ENCODE measurements around the gene SLC5A9. TPM values are rescaled to one million over a fixed set of nuclear protein-coding genes. Genes with fewer than 3 reads are reported as not detected.

SLC5A9 gene
- total and polyA plus RNA-seq, 2 of the 4 experiments (the other 2 are of a cell fraction) = not detected

- Histone ChIP-seq H2AK9ac (replicated peaks; ENCODE audit: low read depth, low read length, poor library complexity) (no peak overlapping the region), H4K5ac (ENCODE audit: low read depth, low read length) (no peak overlapping the region), H2AK5ac (ENCODE audit: low read depth, low read length) (no peak overlapping the region), H2BK15ac (ENCODE audit: low read depth, low read length) (no peak overlapping the region), H2AFZ (replicated peaks; ENCODE audit: low read length, poor library complexity) (no peak overlapping the region), H3K27ac (ENCODE audit: insufficient read depth, low read length) (no peak overlapping the region), H4K20me1 (ENCODE audit: insufficient read depth, low read length) (no peaks in the 10 kb centered on the region), H3K27me3 (ENCODE audit: control insufficient read depth, insufficient read depth, low read length) (no peaks in the 10 kb centered on the region), H3K4me3 (ENCODE audit: insufficient read depth, low read depth, low read length) (no peak overlapping the region), H3K36me3 (ENCODE audit: control insufficient read depth, insufficient read depth, low read length) (no peaks in the 10 kb centered on the region), H3K79me1 (ENCODE audit: low read depth in 1 of 2, low read length in 2 of 2) (no peaks in the 10 kb centered on the region), H4K8ac (ENCODE audit: low read depth in 2 of 2, low read length in 2 of 2) (no peak overlapping the region), H3K4me1 (ENCODE audit: control insufficient read depth, insufficient read depth, low read length) (no peaks in the 10 kb centered on the region), H3K18ac (ENCODE audit: low read depth, low read length) (no peak overlapping the region), H2BK120ac (ENCODE audit: low read depth, low read length) (no peak overlapping the region), H3K4me2 (ENCODE audit: low read depth, low read length) (no peak overlapping the region), H2BK5ac (ENCODE audit: low read depth, low read length, poor library complexity, severe bottlenecking) (no peak overlapping the region), H3K9me1 (ENCODE audit: insufficient read depth, low read length) (no peaks in the 10 kb centered on the region), H4K91ac (ENCODE audit: insufficient read depth, low read depth, low read length) (no peak overlapping the region), H3K23ac (ENCODE audit: low read depth, low read length) (no peak overlapping the region), H3K14ac (replicated peaks; ENCODE audit: low read depth, low read length) (no peak overlapping the region), H3K4ac (ENCODE audit: low read depth, low read length) (no peak overlapping the region), H2BK20ac (ENCODE audit: low read depth, low read length) (no peak overlapping the region), H3K56ac (ENCODE audit: extremely low read depth, insufficient read depth, low read length) (no peak overlapping the region), H3K9ac (ENCODE audit: low read depth, low read length) (no peak overlapping the region), H3K9me3 (ENCODE audit: control insufficient read depth, insufficient read depth, low read length) (peaks cover 4% of the 10 kb centered on the region; the same call in 1 of the 2 replicates)
- intact Hi-C loops (cut with micrococcal nuclease) (no loop called here), dilution Hi-C loops (cut with HindIII; ENCODE audit: low sequenced_read_pairs, unreplicated experiment) (no loop called here), in situ Hi-C loops (cut with MboI; ENCODE audit: low sequenced_read_pairs) (no loop called here)
- no peak for DNase-seq
- ChIA-PET CTCF (no interaction called here), POLR2A (ENCODE audit: unreplicated experiment) (no interaction called here)
- no peak for TF ChIP-seq ELK1 (IDR thresholded peaks at IDR 0.05; ENCODE audit: borderline replicate concordance, low read depth, low read length)
- no peak for TF ChIP-seq CHD1 (IDR thresholded peaks at IDR 0.05; ENCODE audit: low read depth, low read length)
- no peak for TF ChIP-seq MAZ (IDR thresholded peaks at IDR 0.05; ENCODE audit: borderline replicate concordance, low read depth, low read length)
- TF ChIP-seq RFX5 (IDR thresholded peaks at IDR 0.05; ENCODE audit: low read depth, low read length) = no peak
- TF ChIP-seq BHLHE40 (IDR thresholded peaks at IDR 0.05; ENCODE audit: low read depth, low read length) = no peak
- TF ChIP-seq SMC3 (IDR thresholded peaks at IDR 0.05; ENCODE audit: low read depth, low read length) = no peak
- TF ChIP-seq MAFK (IDR thresholded peaks at IDR 0.05; ENCODE audit: low read depth, low read length) = no peak
- TF ChIP-seq RAD21 (IDR thresholded peaks at IDR 0.05; ENCODE audit: low read length) = no peak
- no peak for TF ChIP-seq CEBPB (IDR thresholded peaks at IDR 0.05; ENCODE audit: low read depth, low read length)
- no peak for TF ChIP-seq POLR2A (IDR thresholded peaks at IDR 0.05; ENCODE audit: low read depth, low read length)
- no peak for TF ChIP-seq USF2 (IDR thresholded peaks at IDR 0.05; ENCODE audit: low read depth, low read length)
- TF ChIP-seq RCOR1 (IDR thresholded peaks at IDR 0.05; ENCODE audit: insufficient replicate concordance, low read length) = no peak
- TF ChIP-seq CTCF (conservative IDR thresholded peaks at IDR 0.05; ENCODE audit: low read depth, low read length) = no peak
- TF ChIP-seq NFE2L2 (IDR thresholded peaks at IDR 0.05; ENCODE audit: low read depth, low read length) = no peak
- TF ChIP-seq MXI1 (IDR thresholded peaks at IDR 0.05; ENCODE audit: borderline replicate concordance, low read depth, low read length) = no peak
- no peak for TF ChIP-seq FOS (IDR thresholded peaks at IDR 0.05; ENCODE audit: low read depth, low read length)
- no TSS peak for BruUV-seq (replicated peaks)
- ATAC-seq (ENCODE audit: low read depth) = no peak
- no CpG with 5 or more reads among the region's 2 CpGs for WGBS, 2 experiments (ENCODE audit: extremely low coverage in 2 of 2, insufficient read length in 1 of 2)
Measured at GRCh38 chr1:48194801-48195200, 27.7 kb upstream of the SLC5A9 start.
